RWPE1 (cell line): ENCODE measurements around the gene SUPT3H.
A peak's percentile ranks its signal among the peaks of the same experiment; 100 is the strongest.

Source experiments
- CTCF ChIA-PET: fragments of 350-600 bp; sonication (Branson Sonifier 250); formaldehyde crosslinking; extraction: SDS; loops from one replicate; lab custom pipeline; 2021; lab: Yijun Ruan, JAX
- POLR2A ChIA-PET: fragments of 400-600 bp; formaldehyde crosslinking; extraction: SDS; loops from one replicate; lab custom pipeline; 2020; ENCODE audit warnings: antibody characterized with exemption; ENCODE audit not compliant: low non-redundant PET; lab: Yijun Ruan, JAX
- DNase-seq: peaks from one replicate; pipeline ENCODE4 v3.0.0; 2012; ENCODE audit warnings: low spot score
- H3K27ac ChIP-seq: fragments of 450-650 bp; 2 replicates; pipeline ENCODE4 v1.5.1; 2017
- CTCF ChIP-seq: fragments of 450-650 bp; conservative IDR thresholded peaks from 2 replicates; pipeline ENCODE4 v1.5.1; 2017; ENCODE audit warnings: low read depth, mild to moderate bottlenecking

Gene SUPT3H

GRCh38 chr6:45398075-45398813 is 20.5 kb upstream of the SUPT3H start:
- peak; percentile 30 for DNase-seq
- ChIA-PET POLR2A (no interaction called here), CTCF (interaction anchor here (0.6 kb wide), 1 partner anchor 59 kb away, joined by 3 read pairs; no protein-coding TSS in a partner anchor)
- no peak for TF ChIP-seq CTCF
- H3K27ac ChIP-seq: no peak overlapping the region

DNA sequence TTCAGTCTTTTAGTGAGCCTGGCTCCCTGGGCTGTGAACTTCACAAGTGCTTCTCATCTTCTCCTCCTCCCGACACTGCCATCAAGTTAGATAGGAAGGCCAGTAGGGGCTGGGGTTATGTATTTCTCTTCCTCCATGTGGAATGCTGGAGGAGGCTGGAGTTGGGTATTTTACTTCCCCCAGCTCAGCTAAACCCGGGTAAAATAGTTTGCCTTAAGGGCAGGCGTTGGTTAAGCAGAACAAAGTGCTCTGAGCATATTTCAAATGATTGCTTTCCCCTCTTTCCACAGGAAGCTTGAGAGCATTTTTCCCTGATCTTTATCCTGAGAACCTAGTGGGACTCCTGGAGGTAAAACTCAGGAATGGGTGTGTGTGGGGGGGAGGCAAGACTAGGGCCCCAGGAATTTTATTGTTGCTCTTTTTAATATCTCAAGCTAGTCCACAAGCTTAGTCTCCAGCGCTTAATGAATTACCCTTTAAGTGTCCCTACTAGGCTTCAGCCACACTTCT is 16.9 kb upstream of the SUPT3H start:
- ChIA-PET POLR2A (no interaction called here), CTCF (no interaction called here)
- H3K27ac ChIP-seq: no peak overlapping the region
- no peak for TF ChIP-seq CTCF
- no peak for DNase-seq

DNA sequence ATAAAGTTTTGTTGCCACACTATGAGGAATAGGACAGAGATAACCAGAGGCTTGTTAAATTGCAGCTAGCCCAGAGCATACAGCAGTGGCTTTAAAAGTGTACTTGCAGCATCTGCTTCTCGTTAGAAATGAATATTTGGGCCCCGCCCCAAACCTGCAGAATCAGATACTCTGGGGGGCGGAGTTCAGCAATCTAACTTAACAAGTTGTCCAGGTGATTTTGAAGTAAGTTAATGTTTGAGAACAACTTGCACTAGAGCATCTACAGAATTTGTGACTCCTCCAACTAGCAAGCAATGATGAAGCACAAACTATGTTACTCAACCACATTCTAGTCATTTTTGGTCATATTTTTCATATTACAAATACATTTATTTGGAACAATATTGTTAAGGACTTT is 10.6 kb upstream of the SUPT3H start:
- POLR2A ChIA-PET: no interaction called here
- peak; percentile 23 for DNase-seq
- TF ChIP-seq CTCF: no peak
- no peak overlapping the region for H3K27ac ChIP-seq
- CTCF ChIA-PET: no interaction called here

GRCh38 chr6:45387236-45387635 is 9.5 kb upstream of the SUPT3H start:
- no peak for TF ChIP-seq CTCF
- no peak overlapping the region for H3K27ac ChIP-seq
- ChIA-PET CTCF (interaction anchor here (0.6 to 0.7 kb wide), 3 partner anchors 9 to 470 kb away, joined by 3 read pairs; no protein-coding TSS in a partner anchor), POLR2A (no interaction called here)
- no peak for DNase-seq

- CTCF ChIA-PET: interaction anchor here (0.6 kb wide), 1 partner anchor 470 kb away, joined by 3 read pairs; no protein-coding TSS in a partner anchor
- DNase-seq: no peak
- no peak for TF ChIP-seq CTCF
- POLR2A ChIA-PET: no interaction called here
- H3K27ac ChIP-seq: no peak overlapping the region
Measured at GRCh38 chr6:45386501-45386900, 8.8 kb upstream of the SUPT3H start.

DNA sequence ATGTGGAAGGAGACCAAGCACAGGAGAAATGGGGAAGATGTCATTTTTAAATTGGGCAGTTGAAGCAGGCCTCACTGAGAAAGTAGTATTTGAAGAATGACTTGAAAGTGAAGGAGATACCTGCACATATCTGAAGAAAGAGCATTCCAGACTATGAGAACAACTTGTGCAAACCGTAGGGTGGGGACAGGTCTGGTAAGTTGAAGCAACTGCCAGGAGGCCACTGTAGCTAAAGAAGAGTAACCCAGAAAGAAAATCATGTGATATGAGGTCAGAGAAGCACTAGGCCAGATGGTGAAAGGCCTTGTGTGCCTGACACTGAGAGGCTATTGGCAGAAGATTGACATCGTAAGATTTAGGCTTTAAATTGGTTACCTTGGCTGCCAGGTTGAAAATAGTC is 4.7 kb upstream of the SUPT3H start:
- ChIA-PET POLR2A (no interaction called here), CTCF (no interaction called here)
- no peak overlapping the region for H3K27ac ChIP-seq
- no peak for DNase-seq
- TF ChIP-seq CTCF: no peak
